Measurements from ENCODE around the gene CARMIL3.
"Not testable (repeated sequence)": the region's sequence is repeated elsewhere in the genome, so short reads cannot be mapped to it uniquely, and the experiment has no call there.

CARMIL3 gene

DNA sequence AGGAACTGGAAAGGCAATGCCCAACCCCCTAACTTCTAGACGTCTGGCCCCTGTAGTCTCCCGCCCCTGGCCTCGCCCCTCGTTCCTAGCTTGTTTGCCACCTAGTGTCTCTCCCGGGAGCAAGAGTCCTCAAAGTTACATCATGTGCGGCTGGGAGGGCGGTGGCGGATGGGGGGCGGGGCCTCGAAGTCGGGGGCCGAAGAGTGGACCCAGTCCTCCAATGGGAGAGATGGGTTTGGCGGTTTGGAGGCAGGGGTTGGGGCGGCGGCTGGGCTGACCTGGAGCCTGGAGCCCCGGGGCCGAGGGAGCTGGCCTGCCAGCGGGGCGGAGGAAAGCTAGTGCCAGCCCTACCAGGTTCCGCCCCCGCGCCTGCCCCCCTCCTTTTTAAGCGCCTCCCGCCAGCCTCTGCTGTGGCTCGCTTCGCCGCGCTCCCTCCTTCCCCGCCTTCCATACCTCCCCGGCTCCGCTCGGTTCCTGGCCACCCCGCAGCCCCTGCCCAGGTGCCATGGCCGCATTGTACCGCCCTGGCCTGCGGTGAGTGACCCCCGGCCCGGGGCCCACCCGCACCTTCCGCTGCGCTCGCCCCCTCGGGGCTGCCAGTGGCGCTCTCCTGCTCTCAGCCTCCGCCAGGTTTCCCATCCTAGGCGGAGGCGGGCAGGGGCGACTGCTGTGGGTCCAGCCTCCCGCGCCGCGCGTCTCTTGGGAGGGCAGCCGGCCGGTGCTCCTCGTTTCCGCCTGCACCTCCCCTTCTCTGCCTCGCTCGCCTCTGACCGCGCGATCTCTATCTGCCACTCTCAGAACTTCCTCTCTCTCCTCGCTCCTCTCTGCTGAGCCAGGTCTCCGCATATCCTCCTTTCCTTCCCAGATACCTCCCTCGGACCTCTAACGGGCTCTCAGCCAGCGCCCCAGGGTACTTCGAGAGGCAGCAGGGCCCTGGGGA, 42.4 kb downstream of the CARMIL3 start, which contains the start of gene PCK2:
Gene PCK2 (plus strand): TSS at position 411 of the 940 bp plus-strand sequence. CDS start 95 bp downstream, at position 506.
- DNase-seq: peak in 49 of 56 donors; percentile 21 to 90 (median 62)

DNA sequence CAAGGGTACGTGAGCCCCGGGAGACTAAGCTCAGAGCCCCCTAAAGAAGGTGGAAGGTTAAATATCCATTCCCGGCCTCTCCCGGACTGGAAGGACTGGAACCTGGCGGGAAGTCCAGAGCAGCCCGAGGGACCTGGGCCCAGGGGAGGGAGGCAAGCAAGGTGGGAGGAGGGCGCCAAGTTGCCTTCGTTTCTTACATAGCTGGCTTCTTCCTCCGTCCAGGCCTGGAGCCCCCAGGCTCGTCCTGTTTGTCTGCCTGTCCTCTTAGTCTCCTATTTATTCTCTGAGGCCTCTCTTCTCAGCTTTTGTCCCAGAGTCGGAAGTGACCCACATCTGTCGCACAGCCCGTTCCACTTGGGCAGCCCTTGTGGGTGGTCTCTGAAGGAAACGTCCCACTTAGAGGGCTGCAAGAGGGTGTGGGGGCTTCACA, 43.0 kb downstream of the CARMIL3 start:
- DNase-seq: no peak

DNA sequence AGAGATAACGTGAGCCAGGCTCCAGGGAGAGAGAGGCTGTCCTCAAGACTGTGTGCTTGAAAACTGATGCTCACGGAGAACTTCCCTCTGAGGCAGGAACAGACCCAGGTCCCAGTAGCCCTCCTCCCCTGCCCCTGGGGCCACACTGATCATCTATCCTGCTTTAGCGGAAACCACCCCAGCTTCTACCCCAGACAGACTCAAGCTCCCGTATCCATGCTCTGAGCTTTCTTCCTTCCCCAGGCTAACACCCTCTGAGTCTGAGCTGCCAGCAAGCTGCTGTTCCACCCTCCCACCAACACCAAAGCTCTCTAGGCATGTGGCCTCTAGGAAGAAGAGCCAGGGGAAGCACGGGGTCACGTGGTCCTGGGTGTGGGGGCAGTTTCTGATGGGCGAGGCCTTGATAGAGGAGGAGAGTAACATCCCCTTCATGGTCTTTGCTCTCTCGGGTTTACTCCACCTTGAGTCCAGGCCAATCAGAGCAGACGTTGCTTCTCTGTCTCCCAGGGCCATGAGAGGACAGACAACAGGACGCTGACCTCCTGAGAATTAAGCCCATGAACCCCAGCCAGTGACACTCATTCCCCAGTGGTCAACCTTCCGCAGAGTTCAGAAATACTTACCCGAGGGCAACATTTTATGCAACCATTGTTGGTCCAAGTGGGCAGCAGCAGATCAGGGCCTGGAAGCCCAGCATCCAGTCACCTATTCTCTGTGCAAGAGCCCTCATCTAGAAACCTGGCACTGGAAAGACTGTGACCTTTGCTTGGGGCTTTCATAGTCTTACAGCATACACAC, 43.7 kb downstream of the CARMIL3 start:
- peak in 5 of 56 donors; percentile 11 to 33 (median 15) for DNase-seq

DNA sequence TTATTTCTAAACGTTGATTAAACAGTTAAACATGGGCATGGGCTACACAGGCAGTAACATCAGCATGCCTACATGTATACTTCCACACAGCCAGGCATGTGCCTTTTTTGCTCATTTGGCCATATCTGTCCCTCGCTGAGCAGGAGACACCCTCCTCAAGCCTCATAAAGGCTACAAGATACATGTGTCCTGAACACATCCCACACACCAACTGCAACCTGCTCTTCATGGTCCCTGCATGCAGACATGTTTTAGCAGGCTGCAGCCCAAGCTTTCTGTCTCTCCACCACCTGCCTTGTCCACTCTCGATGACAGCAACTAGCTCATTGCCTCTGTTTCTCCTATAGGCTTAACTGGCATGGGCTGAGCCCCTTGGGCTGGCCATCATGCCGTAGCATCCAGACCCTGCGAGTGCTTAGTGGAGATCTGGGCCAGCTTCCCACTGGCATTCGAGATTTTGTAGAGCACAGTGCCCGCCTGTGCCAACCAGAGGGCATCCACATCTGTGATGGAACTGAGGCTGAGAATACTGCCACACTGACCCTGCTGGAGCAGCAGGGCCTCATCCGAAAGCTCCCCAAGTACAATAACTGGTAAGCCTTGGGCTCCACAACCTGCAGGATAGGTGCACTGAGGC, 44.9 kb downstream of the CARMIL3 start:
- no peak for DNase-seq

DNA sequence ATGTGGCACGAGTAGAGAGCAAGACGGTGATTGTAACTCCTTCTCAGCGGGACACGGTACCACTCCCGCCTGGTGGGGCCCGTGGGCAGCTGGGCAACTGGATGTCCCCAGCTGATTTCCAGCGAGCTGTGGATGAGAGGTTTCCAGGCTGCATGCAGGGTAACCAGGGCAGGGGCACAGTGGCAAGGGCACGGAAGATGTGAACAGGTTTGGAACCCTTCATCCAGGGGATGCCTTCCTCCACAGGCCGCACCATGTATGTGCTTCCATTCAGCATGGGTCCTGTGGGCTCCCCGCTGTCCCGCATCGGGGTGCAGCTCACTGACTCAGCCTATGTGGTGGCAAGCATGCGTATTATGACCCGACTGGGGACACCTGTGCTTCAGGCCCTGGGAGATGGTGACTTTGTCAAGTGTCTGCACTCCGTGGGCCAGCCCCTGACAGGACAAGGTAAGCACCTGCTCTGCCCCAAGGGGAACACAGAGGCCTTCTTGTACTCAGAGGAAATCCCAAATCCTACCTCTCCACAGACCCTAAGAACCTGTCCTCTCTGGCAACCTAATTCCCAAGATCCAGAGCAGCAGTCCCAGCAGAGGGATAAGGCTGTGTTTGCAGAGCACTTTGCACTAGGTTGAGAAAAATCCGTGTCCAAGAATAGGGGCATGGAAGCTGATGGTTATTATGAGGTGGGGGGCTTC, 46.6 kb downstream of the CARMIL3 start:
- DNase-seq: no peak

DNA sequence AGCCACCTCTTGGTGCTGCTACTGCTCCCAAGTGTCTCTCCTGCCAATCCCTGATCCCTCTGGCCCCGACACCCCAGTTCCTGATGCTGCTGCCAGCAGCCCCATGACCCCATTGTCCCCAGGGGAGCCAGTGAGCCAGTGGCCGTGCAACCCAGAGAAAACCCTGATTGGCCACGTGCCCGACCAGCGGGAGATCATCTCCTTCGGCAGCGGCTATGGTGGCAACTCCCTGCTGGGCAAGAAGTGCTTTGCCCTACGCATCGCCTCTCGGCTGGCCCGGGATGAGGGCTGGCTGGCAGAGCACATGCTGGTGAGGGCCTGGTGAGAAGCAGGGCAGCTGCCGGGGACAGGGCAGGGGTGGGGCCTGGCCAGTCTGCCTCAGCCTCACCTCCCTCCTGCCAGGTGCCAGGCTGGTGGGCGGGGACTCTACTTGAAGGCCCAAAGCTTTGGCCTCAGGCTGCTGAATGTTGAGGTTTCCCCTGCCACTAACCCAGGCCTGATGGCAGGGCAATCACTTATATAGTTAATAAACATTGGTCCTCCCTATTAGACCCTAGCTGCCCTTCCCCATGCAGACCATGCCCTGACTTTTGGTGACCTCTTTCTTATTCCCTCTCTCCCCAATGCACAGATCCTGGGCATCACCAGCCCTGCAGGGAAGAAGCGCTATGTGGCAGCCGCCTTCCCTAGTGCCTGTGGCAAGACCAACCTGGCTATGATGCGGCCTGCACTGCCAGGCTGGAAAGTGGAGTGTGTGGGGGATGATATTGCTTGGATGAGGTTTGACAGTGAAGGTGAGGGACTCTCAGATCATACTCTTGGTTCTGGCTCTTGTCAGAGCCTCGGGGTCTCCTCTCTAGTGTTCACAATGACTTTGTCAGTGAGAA, 47.4 kb downstream of the CARMIL3 start:
- peak in 6 of 56 donors; percentile 6 to 54 (median 16) for DNase-seq

DNA sequence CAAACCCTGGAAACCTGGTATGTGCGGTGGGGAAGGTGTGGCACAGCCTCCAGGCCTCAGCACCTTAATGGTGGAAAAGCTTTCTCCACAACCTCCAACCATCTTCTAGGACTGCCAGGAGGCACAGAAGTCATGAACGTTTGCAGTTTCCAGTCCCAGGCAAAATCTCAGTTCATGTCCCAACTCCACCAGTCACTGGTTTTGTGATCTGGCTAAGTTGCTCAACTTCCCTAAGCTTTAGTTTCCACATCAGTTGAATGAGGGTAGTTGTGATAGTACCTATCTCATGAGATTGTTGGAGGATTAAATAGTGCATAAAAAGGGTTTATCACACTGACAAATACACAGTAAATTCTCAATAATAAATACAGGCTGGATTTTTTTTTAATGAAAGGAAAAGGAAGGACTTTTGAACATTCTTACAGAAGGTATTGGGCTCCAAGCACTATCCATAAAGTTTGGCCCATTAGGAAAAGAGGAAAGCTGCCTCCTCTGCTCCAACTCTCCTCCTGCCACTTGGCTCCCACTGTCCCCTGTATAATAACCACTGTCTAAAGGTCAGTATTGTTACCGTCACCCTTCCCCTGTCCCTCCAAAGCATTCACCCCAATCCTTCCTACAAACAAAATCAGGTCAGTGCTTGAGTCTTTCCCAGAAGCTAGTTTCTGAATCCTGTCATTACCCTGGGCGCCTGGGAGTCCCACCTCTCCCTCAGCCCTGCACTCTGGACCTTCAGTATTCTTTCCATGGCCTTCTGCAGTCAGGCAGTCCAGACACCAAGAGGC, 48.6 kb downstream of the CARMIL3 start:
- DNase-seq: no peak

DNA sequence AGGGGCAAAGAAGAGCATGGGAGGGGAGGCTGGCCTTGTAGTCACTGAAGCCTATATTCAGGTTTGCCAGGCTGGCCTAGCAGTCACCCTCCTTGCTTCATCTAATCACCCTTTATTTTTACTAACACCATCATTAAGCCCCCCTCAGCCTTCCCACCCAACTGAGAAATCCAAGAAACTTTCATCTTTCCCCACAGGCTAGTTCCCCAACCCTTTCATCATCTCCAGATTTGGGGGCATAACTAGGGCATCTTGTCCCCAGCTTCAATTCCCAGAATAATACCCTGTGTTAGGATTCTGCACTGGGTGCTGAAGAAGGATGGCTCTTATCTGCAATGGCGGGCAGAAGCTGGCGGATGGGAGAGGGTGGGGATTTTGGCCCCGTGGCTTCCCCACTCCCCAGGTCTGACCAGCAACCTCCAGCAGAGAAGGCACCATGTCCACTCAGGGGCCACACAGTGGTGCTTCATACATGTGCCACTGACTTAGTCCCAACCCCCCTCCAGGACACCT, 49.2 kb downstream of the CARMIL3 start:
- no peak for DNase-seq

- DNase-seq: no peak
Observed at GRCh38 chr14:24102357-24103048, 50.7 kb downstream of the CARMIL3 start.

DNA sequence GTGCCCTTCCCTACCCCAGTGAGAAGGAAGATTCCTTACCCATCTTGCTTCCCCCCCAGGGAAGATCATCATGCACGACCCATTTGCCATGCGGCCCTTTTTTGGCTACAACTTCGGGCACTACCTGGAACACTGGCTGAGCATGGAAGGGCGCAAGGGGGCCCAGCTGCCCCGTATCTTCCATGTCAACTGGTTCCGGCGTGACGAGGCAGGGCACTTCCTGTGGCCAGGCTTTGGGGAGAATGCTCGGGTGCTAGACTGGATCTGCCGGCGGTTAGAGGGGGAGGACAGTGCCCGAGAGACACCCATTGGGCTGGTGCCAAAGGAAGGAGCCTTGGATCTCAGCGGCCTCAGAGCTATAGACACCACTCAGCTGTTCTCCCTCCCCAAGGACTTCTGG, 51.6 kb downstream of the CARMIL3 start:
- DNase-seq: no peak

- DNase-seq: not testable (repeated sequence)
Observed at GRCh38 chr14:24105609-24106239, 53.9 kb downstream of the CARMIL3 start.

DNA sequence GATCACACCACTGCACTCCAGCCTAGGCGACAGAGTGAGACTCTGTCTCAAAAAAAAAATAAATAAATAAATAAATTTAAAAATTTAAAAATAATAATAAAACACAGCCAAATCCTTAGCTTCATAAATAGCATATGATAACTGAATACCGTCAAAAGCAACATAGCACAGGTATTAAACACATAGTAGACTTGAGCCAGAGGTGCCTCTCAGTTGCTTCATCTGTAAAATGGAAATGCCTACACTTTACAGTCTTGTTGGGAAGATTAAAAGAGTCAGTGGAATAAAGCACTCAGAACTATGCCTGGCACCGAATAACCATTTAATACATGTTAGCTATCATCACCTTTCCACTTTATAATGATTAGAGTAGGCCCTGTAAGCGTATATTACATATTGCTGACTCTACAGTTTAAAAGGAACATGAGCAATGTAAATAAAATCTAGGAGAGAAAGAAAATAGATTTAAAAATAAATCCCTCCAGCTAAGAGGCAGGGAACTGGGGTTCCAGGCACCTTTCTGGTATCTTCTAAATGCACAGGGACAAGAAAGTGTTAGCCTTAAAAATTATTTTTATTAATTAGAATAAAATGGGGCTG, 55.0 kb downstream of the CARMIL3 start:
- DNase-seq: no peak

DNA sequence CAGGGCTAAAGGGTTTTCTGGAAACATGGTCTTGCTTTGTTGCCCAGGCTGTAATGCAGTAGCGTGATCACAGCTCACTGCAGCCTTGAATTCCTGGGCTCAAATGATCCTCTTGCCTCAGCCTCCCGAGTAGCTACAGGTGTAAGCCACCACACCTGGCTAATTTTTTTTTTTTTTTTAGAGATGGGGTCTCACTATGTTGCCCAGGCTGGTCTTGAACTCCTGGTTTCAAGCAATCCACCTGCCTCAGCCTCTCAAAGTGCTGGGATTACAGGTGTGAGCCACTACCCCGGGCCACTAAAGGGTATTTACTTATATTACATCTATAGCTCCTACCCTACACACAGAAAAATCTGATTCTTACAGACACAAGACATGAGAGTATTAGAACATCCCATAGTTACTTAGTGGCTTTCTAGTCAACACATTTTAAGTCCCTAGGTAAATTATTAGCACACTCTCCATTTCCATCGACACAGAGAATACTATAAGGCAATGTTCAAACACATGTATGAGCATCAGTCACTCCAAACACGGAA, 56.6 kb downstream of the CARMIL3 start:
- DNase-seq: no peak

DNA sequence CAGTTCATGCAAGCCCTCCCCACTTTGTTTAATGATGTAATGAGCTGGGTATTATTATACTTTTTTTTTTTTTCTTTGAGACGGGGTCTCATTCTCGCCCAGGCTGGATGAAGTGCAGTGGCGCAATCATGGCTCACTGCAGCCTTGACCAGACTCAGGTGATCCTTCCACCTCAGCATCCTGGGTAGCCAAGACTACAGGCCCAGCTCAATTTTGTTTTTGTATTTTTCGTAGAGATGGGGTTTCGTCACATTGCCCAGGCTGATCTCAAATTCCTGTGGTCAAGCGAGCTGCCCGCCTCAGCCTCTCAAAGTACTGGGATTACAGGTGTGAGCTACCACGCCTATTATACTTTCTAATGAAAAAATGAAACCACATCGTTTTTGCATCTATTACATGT, 58.3 kb downstream of the CARMIL3 start:
- no peak for DNase-seq

- DNase-seq: no peak
Observed at GRCh38 chr14:24110523-24110922, 58.7 kb downstream of the CARMIL3 start.

- no peak for DNase-seq
Observed at GRCh38 chr14:24113379-24113800, 61.6 kb downstream of the CARMIL3 start.

Measured in amygdala (tissue), 56 donors.